PC-9 (cell line): Measurements from ENCODE around the gene NFIA. TPM values are rescaled to one million over a fixed set of nuclear protein-coding genes. Genes with fewer than 3 reads are reported as not detected.

ENCODE experiments used
- BruUV-seq: library from RNA; stranded (reverse); fragments of 400-500 nt; replicated peaks from 2 replicates; lab custom pipeline; 2021; lab: Mats Ljungman, UMichigan
- CTCF ChIA-PET: fragments of 300-600 bp; sonication (Branson Sonifier 250); formaldehyde crosslinking; loops from one replicate; lab custom pipeline; 2022; ENCODE audit warnings: antibody characterized with exemption; lab: Charles Lee
- POLR2A ChIA-PET: fragments of 300-600 bp; sonication (Branson Sonifier 250); formaldehyde crosslinking; loops from one replicate; lab custom pipeline; 2022; ENCODE audit warnings: antibody characterized with exemption; ENCODE audit not compliant: unreplicated experiment; lab: Charles Lee
- DNase-seq, 2 experiments: peaks; one replicate each; pipeline versions ENCODE4 v3.0.0 to v3.0.0-alpha.2; 2015 to 2022; ENCODE audit warnings: mixed read lengths in 1 of 2
- H2AFZ ChIP-seq: fragments of 200-600 bp; sonication (generic); 2 replicates; pipeline ENCODE4 v1.8.1; 2017; ENCODE audit warnings: antibody characterized with exemption
- H3F3A ChIP-seq: fragments of 200-600 bp; sonication (generic); 2 replicates; pipeline ENCODE4 v1.8.1; 2017; ENCODE audit warnings: antibody characterized with exemption, mild to moderate bottlenecking, low read depth; ENCODE audit not compliant: insufficient read depth
- H3K27ac ChIP-seq: fragments of 200-600 bp; sonication (generic); 2 replicates; pipeline ENCODE4 v1.6.1; 2016; ENCODE audit warnings: mixed run types
- H3K27me3 ChIP-seq: fragments of 200-600 bp; sonication (generic); 2 replicates; pipeline ENCODE4 v1.6.1; 2016; ENCODE audit warnings: low read depth, mixed run types; ENCODE audit not compliant: insufficient read depth
- H3K36me3 ChIP-seq: fragments of 200-600 bp; sonication (generic); 2 replicates; pipeline ENCODE4 v1.6.1; 2016; ENCODE audit warnings: low read depth, mixed run types
- H3K4me1 ChIP-seq: fragments of 200-600 bp; sonication (generic); replicated peaks from 2 replicates; pipeline ENCODE4 v1.6.1; 2016; ENCODE audit warnings: mixed run types; ENCODE audit not compliant: insufficient read depth
- H3K4me2 ChIP-seq: fragments of 200-600 bp; sonication (generic); 2 replicates; pipeline ENCODE4 v1.6.1; 2017; ENCODE audit warnings: mixed run types
- H3K4me3 ChIP-seq: fragments of 200-600 bp; sonication (generic); 2 replicates; pipeline ENCODE4 v1.6.1; 2016; ENCODE audit warnings: mixed run types
- H3K79me2 ChIP-seq: fragments of 200-600 bp; sonication (generic); 2 replicates; pipeline ENCODE4 v1.6.1; 2017; ENCODE audit warnings: low read depth, mixed run types
- H3K9me2 ChIP-seq: fragments of 200-600 bp; sonication (generic); 2 replicates; pipeline ENCODE4 v1.8.1; 2017; ENCODE audit warnings: mild to moderate bottlenecking; ENCODE audit not compliant: insufficient read depth
- H3K9me3 ChIP-seq: fragments of 200-600 bp; sonication (generic); 2 replicates; pipeline ENCODE4 v1.8.1; 2016; ENCODE audit warnings: low read depth; ENCODE audit not compliant: insufficient read depth
- H4K20me1 ChIP-seq: fragments of 200-600 bp; sonication (generic); 2 replicates; pipeline ENCODE4 v1.8.1; 2017; ENCODE audit not compliant: insufficient read depth
- EZH2 ChIP-seq: fragments of 200-600 bp; sonication (generic); IDR thresholded peaks from 2 replicates; pipeline ENCODE4 v1.8.0; 2017; ENCODE audit warnings: antibody characterized with exemption, low read depth
- intact Hi-C: fragments of 100-400 bp; cut with micrococcal nuclease; formaldehyde crosslinking; loops from one replicate; pipeline ENCODE4 v1.10.0; 2022; ENCODE audit not compliant: unreplicated experiment
- total RNA-seq: library from RNA; stranded (reverse); gene quantifications from 2 replicates; pipeline ENCODE4 v1.2.3, GENCODE V29; 2021
- TF ChIP-seq, protein P1 (sequence below): fragments of 200-600 bp; sonication (generic); conservative IDR thresholded peaks from 2 replicates; pipeline ENCODE4 v1.6.1; 2017; ENCODE audit warnings: mixed run types, antibody characterized with exemption, mild to moderate bottlenecking, moderate library complexity

Gene NFIA
- total RNA-seq, 1 experiment from 2014 or later: 26.7 TPM

DNA sequence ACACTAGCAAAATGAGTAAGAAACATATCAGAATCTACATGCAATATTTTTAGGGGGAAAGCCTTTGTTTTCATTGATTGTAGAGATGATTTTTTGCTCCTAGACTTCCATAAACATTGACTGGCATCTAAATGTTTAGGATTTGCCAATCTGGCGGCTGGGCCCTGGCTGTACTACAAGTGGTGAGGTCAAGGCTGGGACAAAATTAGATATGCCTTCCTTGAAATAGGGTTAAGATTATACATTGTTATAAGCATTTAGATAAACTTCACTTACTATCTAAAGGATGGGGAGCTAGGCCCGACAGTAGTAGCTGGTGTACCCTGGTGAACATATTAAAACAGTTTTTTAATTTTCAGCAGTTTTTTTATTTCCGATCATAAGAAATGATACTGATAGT, 5.2 kb downstream of the NFIA start:
- Histone ChIP-seq H3K9me3 (no peaks in the 10 kb centered on the region), H3K36me3 (no peaks in the 10 kb centered on the region), H4K20me1 (no peaks in the 10 kb centered on the region; the same call in 1 of the 2 replicates), H3K79me2 (peaks cover 82% of the 10 kb centered on the region), H3K4me3 (no peak overlapping the region), H3K27ac (no peak overlapping the region), H3K27me3 (no peaks in the 10 kb centered on the region), H3F3A (no peaks in the 10 kb centered on the region), H2AFZ (no peak overlapping the region), H3K4me2 (no peak overlapping the region), H3K9me2 (no peaks in the 10 kb centered on the region), H3K4me1 (peaks cover 34% of the 10 kb centered on the region)
- DNase-seq: no peak
- POLR2A ChIA-PET: no interaction called here
- intact Hi-C loops: no loop called here
- CTCF ChIA-PET: interaction anchor here (0.6 kb wide), 1 partner anchor 45 kb away, joined by 4 read pairs; no protein-coding TSS in a partner anchor
- TF ChIP-seq EZH2: no peak
- TF ChIP-seq, protein P1, sequence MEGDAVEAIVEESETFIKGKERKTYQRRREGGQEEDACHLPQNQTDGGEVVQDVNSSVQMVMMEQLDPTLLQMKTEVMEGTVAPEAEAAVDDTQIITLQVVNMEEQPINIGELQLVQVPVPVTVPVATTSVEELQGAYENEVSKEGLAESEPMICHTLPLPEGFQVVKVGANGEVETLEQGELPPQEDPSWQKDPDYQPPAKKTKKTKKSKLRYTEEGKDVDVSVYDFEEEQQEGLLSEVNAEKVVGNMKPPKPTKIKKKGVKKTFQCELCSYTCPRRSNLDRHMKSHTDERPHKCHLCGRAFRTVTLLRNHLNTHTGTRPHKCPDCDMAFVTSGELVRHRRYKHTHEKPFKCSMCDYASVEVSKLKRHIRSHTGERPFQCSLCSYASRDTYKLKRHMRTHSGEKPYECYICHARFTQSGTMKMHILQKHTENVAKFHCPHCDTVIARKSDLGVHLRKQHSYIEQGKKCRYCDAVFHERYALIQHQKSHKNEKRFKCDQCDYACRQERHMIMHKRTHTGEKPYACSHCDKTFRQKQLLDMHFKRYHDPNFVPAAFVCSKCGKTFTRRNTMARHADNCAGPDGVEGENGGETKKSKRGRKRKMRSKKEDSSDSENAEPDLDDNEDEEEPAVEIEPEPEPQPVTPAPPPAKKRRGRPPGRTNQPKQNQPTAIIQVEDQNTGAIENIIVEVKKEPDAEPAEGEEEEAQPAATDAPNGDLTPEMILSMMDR: no peak
- no TSS peak for BruUV-seq

DNA sequence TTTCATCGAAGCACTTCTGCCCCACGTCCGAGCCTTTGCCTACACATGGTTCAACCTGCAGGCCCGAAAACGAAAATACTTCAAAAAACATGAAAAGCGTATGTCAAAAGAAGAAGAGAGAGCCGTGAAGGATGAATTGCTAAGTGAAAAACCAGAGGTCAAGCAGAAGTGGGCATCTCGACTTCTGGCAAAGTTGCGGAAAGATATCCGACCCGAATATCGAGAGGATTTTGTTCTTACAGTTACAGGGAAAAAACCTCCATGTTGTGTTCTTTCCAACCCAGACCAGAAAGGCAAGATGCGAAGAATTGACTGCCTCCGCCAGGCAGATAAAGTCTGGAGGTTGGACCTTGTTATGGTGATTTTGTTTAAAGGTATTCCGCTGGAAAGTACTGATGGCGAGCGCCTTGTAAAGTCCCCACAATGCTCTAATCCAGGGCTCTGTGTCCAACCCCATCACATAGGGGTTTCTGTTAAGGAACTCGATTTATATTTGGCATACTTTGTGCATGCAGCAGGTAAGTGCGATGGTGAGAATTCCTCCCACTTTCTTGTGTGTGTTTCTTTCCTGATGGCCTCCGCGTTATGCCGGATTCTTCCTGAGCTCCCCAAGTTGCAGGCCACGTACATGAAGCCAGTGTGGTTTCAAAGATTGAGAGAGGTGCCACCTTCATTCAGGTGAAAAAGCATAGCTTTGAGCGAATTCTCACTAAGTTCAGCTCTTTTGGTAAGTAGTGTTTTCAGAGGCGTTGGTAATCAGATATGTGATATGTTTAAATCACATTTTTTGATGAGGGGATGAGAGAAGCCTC, 6.0 kb downstream of the NFIA start:
- H4K20me1 ChIP-seq: no peaks in the 10 kb centered on the region; the same call in 1 of the 2 replicates
- H3K9me3 ChIP-seq: no peaks in the 10 kb centered on the region
- H3K36me3 ChIP-seq: no peaks in the 10 kb centered on the region
- H3K4me3 ChIP-seq: no peak overlapping the region
- no peaks in the 10 kb centered on the region for H3K9me2 ChIP-seq
- no peaks in the 10 kb centered on the region for H3K27me3 ChIP-seq
- H3K4me1 ChIP-seq: peaks cover 34% of the 10 kb centered on the region
- BruUV-seq: no TSS peak
- H3K79me2 ChIP-seq: peaks cover 84% of the 10 kb centered on the region
- no peaks in the 10 kb centered on the region for H3F3A ChIP-seq
- no peak overlapping the region for H2AFZ ChIP-seq
- intact Hi-C loops: no loop called here
- H3K4me2 ChIP-seq: no peak overlapping the region
- TF ChIP-seq, protein P1: no peak
- TF ChIP-seq EZH2: no peak
- ChIA-PET POLR2A (interaction anchor here (0.5 kb wide), 1 partner anchor 15 kb away, joined by 3 read pairs; no protein-coding TSS in a partner anchor), CTCF (interaction anchor here (0.6 kb wide), 1 partner anchor 46 kb away, joined by 4 read pairs; no protein-coding TSS in a partner anchor)
- no peak overlapping the region for H3K27ac ChIP-seq
- DNase-seq: no peak

DNA sequence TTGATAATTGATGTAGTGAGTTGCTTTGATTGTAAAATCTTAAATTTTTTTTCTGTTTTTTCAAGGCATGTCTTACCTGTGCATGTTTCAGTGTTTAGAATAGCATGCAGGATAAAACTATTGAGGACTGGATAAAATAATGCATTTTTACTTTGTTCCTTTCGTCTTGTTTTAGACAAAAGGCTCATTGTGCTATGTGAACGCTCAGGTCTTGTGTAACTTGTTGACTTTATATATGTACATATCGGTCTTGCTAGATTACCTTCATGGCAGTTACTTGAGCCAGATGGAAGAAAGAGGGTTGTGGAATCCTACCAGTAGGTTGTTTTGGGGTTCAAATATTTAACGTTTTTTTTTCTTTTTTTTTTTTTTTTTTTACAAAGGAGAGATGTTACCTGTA, 7.0 kb downstream of the NFIA start:
- no peaks in the 10 kb centered on the region; the same call in 1 of the 2 replicates for H4K20me1 ChIP-seq
- H3K9me3 ChIP-seq: no peaks in the 10 kb centered on the region
- ChIA-PET POLR2A (no interaction called here), CTCF (no interaction called here)
- H3K79me2 ChIP-seq: peaks cover 86% of the 10 kb centered on the region
- H2AFZ ChIP-seq: no peak overlapping the region
- no TSS peak for BruUV-seq
- DNase-seq: no peak
- TF ChIP-seq EZH2: no peak
- TF ChIP-seq, protein P1: no peak
- H3K36me3 ChIP-seq: no peaks in the 10 kb centered on the region
- no peak overlapping the region for H3K27ac ChIP-seq
- no peaks in the 10 kb centered on the region for H3F3A ChIP-seq
- no peak overlapping the region for H3K4me3 ChIP-seq
- intact Hi-C loops: no loop called here
- no peak overlapping the region for H3K4me2 ChIP-seq
- peaks cover 29% of the 10 kb centered on the region for H3K4me1 ChIP-seq
- no peaks in the 10 kb centered on the region for H3K27me3 ChIP-seq
- no peaks in the 10 kb centered on the region for H3K9me2 ChIP-seq
